Spleen (tissue), 7 donors: Measurements from ENCODE around the gene TMA16.

ENCODE experiments used
- CTCF ChIP-seq, 11 experiments: fragments of 200-600 bp in 7 of 11; fragments of 450-650 bp in 4 of 11; sonication (generic) in 4 of 11; IDR thresholded peaks in 8 of 11; conservative IDR thresholded peaks in 3 of 11; 1 replicate in 7 of 11; 2 replicates in 4 of 11; pipeline versions ENCODE4 v1.4.0 to v1.8.0; 2016 to 2021; ENCODE audit warnings: antibody characterized with exemption in 11 of 11, inconsistent platforms in 4 of 11, mild to moderate bottlenecking in 1 of 11
- POLR2AphosphoS5 ChIP-seq, 3 donors: sonication (generic); formaldehyde crosslinking; IDR thresholded peaks; one replicate each; pipeline ENCODE4 v1.5.1; 2017; ENCODE audit warnings: antibody characterized with exemption in 3 of 3
- donor health status: DM: no; HTN: no; CAD: no; lungs with moderate emphysema.
- donor health status: DM: no; HTN: no; CAD: no.
- donor health status: DM: no; HTN: no; CAD: no.

GRCh38 chr4:163540977-163541376 is 46.5 kb downstream of the TMA16 start:
- no peak for TF ChIP-seq POLR2AphosphoS5 (IDR thresholded peaks at IDR 0.05)
- no peak for TF ChIP-seq CTCF (IDR thresholded peaks at IDR 0.05 in 8 of 11, conservative IDR thresholded peaks at IDR 0.05 in 3 of 11)
